Measurements from ENCODE around the gene GALNT7. TPM values are rescaled to one million over a fixed set of nuclear protein-coding genes. Genes with fewer than 3 reads are reported as not detected.

The GALNT7 gene
- total RNA-seq, 2 donors from 2014 or later: 83.5 to 138 TPM

DNA sequence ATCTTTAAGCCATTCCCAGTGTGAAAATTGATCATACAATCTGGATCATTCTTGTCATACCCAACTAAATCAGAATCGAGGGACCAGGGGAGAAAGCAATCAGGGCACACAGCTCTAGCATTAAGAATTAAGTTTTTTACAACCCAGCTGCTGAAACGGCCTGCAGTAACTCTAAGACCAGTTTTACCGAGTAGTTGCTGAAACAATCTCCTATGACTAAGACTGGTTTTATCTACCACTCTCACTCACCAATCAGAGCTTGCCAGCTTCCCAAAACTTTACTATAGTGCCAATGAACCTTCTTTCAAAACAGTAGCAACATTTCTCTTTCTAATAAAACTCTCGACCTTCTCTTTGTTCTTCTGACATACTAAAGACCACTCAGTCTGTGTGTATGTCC is 199.3 kb downstream of the GALNT7 start:
- no peaks in the 10 kb centered on the region for H3K27me3 ChIP-seq
- DNase-seq: no peak
- no peak overlapping the region for H3K27ac ChIP-seq
- intact Hi-C loops (cut with DNase I): no loop called here
- no peaks in the 10 kb centered on the region for H3K9me3 ChIP-seq
- TF ChIP-seq, protein P1, sequence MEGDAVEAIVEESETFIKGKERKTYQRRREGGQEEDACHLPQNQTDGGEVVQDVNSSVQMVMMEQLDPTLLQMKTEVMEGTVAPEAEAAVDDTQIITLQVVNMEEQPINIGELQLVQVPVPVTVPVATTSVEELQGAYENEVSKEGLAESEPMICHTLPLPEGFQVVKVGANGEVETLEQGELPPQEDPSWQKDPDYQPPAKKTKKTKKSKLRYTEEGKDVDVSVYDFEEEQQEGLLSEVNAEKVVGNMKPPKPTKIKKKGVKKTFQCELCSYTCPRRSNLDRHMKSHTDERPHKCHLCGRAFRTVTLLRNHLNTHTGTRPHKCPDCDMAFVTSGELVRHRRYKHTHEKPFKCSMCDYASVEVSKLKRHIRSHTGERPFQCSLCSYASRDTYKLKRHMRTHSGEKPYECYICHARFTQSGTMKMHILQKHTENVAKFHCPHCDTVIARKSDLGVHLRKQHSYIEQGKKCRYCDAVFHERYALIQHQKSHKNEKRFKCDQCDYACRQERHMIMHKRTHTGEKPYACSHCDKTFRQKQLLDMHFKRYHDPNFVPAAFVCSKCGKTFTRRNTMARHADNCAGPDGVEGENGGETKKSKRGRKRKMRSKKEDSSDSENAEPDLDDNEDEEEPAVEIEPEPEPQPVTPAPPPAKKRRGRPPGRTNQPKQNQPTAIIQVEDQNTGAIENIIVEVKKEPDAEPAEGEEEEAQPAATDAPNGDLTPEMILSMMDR (IDR thresholded peaks at IDR 0.05): no peak
- no peaks in the 10 kb centered on the region for H3K4me1 ChIP-seq
- H3K9ac ChIP-seq (ENCODE audit: low read depth in 2 of 2, low read length in 2 of 2): no peak overlapping the region
- H3K4me3 ChIP-seq: no peak overlapping the region
- no peaks in the 10 kb centered on the region for H3K36me3 ChIP-seq

DNA sequence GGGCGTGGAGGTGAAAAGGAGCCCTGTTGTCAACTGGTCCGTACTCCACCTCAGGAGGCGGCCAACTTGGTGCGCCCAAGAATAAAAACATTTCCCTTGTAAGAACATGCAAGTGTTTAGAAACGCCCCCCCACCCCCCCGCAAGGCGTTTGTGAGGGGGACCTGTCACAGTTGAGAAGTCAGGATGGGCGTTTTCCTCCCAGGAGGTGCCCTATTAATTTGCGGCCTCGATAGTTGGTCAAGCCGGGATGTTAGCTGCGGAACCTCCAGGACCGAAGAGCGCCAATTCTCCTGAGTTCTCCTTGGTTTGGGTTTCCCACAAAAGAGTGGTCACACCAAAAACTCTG is 201.5 kb downstream of the GALNT7 start:
- Histone ChIP-seq H3K9me3 (no peaks in the 10 kb centered on the region), H3K27me3 (no peaks in the 10 kb centered on the region), H3K9ac (ENCODE audit: low read depth in 2 of 2, low read length in 2 of 2) (peak overlapping the region; percentile 87 to 90), H3K4me1 (no peaks in the 10 kb centered on the region), H3K36me3 (no peaks in the 10 kb centered on the region), H3K4me3 (peak overlapping the region; percentile 79), H3K27ac (peak overlapping the region; percentile 98)
- intact Hi-C loops (cut with DNase I): loop anchor here (5.0 kb wide), 1 partner anchor 38 kb away; the partner anchor contains the start of gene HMGB2
- TF ChIP-seq, protein P1 (IDR thresholded peaks at IDR 0.05): no peak
- no peak for DNase-seq

DNA sequence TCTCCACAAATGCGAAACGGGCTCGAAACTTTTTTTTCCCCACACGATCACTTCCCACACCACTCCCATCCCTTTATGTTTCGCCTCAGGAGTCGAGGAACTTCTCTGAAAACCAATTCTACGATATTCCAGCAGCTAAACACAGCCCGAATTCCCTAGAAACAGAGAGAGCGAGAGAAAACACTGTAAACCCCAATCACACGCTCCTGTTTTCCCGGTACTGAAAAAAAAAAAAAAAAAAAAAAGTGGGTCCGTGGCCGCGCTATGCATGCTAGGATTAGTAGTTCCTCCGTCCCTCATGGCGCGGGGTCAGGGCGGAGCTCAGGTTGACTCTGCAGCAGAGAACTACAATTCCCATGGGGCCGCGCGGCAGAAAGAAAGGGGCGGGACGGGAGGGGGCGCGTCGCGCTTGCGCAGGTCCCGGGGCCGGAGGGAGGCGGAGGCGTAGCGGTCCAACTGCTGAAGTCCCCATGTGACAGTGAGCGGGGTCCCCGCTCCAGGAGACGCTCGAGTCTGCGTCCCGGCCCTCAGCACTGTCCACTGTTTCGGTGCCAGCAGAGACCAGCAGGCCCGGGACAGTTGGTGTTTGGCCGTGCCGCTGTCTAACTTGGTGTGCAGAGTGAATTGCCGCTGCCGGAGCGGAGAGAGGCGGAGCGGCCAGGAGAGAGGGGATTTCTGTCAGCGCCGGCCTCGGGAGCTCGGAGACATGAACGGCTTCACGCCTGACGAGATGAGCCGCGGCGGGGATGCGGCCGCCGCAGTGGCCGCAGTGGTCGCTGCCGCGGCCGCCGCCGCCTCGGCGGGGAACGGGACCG is 202.1 kb downstream of the GALNT7 start, which contains the start of gene SAP30:
Gene SAP30 (plus strand): TSS at position 478 of the 815 bp plus-strand sequence. CDS start 229 bp downstream, at position 707.
- intact Hi-C loops (cut with DNase I): loop anchor here (5.0 kb wide), 1 partner anchor 38 kb away; the partner anchor contains the start of gene HMGB2
- H3K9me3 ChIP-seq: no peaks in the 10 kb centered on the region
- DNase-seq: peak; percentile 98
- H3K4me1 ChIP-seq: no peaks in the 10 kb centered on the region
- H3K27ac ChIP-seq: peak within 1 kb of the TSS; percentile 98
- peak within 1 kb of the TSS; percentile 79 for H3K4me3 ChIP-seq
- H3K27me3 ChIP-seq: no peaks in the 10 kb centered on the region
- no peaks in the 10 kb centered on the region for H3K36me3 ChIP-seq
- peak within 1 kb of the TSS; percentile 87 to 90 for H3K9ac ChIP-seq (ENCODE audit: low read depth in 2 of 2, low read length in 2 of 2)
- TF ChIP-seq, protein P1 (IDR thresholded peaks at IDR 0.05): no peak

DNA sequence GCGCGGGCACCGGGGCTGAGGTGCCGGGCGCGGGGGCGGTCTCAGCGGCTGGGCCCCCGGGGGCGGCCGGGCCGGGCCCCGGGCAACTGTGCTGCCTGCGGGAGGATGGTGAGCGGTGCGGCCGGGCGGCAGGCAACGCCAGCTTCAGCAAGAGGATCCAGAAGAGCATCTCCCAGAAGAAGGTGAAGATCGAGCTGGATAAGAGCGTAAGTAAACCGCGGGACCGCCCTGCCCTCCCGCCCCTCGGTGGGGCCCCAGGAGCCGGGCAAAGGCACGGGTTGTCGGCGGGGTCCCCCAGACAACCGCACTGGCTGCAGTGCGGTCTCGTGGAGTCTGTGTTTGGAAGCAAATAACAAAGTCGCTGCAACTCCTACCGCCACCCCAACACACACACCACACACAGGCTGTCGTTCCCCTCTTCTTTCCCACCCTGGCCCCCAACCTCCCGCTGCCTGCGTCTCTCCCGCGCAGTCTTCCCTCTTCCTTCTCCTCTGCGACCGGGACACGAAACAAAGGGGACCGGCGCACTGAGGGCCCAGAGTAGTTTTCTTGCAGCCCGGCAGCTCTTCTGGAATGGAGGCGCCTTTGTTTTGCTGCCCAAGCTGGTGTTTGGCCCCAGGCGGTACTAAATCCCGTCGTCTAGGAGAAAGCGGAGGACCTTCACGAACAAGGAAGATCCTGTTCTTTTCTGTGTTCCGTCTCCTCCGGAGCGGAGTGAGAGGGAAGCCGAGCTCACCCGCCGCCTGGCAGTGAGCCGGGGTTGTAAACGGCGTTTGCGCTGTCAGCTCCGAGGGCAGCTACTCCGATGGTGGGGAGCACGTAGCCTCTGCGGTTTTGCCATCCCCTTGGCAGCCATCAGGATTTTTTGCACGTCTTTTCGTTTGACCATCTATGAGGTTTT is 202.9 kb downstream of the GALNT7 start:
- no peaks in the 10 kb centered on the region for H3K9me3 ChIP-seq
- intact Hi-C loops (cut with DNase I): loop anchor here (5.0 kb wide), 1 partner anchor 39 kb away; the partner anchor contains the start of gene HMGB2
- peak; percentile 75 for DNase-seq
- TF ChIP-seq, protein P1 (IDR thresholded peaks at IDR 0.05): no peak
- no peaks in the 10 kb centered on the region for H3K27me3 ChIP-seq
- no peaks in the 10 kb centered on the region for H3K36me3 ChIP-seq
- H3K27ac ChIP-seq: peak overlapping the region; percentile 98
- peak overlapping the region; percentile 82 to 88 for H3K9ac ChIP-seq (ENCODE audit: low read depth in 2 of 2, low read length in 2 of 2)
- peak overlapping the region; percentile 79 for H3K4me3 ChIP-seq
- H3K4me1 ChIP-seq: no peaks in the 10 kb centered on the region

Small RNA genes within 50 kb of the gene (microRNA-seq; reads per million reads assigned to microRNA genes)
- gene MIR548T: 2.2 reads per million

Other genes starting within 250 kb of the GALNT7 start
- 100 to 1,000 TPM in 1 of 2 donors, 10 to 100 TPM in 1; 94.3 to 246 TPM for gene HMGB2, start 165.5 kb downstream of the GALNT7 start, total RNA-seq
- gene SAP30, start 202.1 kb downstream of the GALNT7 start, total RNA-seq: 10 to 100 TPM; 18.8 to 20.0 TPM
- gene SCRG1, start 230.3 kb downstream of the GALNT7 start, total RNA-seq: under 1 TPM in 1 of 2 donors, not detected in 1; 0.80 TPM

Measured in colonic mucosa (tissue), 4 donors.